Measurements from ENCODE around the gene LPIN2. TPM values are rescaled to one million over a fixed set of nuclear protein-coding genes. Genes with fewer than 3 reads are reported as not detected.

Gene LPIN2
- total RNA-seq, 3 donors from 2014 or later (not counting 1 experiment from before 2014, with no cell fraction given): 32.9 to 58.8 (median 57.1) TPM

- Histone ChIP-seq H3K4me3 (ENCODE audit: low read length) (peak overlapping the region; percentile 29), H3K9me3 (ENCODE audit: control insufficient read depth, insufficient read depth, low read length) (no peaks in the 10 kb centered on the region), H3K27ac (ENCODE audit: low read length) (peak overlapping the region; percentile 93), H3K4me1 (ENCODE audit: control insufficient read depth, insufficient read depth, low read length) (peaks cover 46% of the 10 kb centered on the region), H3K27me3 (ENCODE audit: control insufficient read depth, insufficient read depth, low read length) (no peaks in the 10 kb centered on the region), H3K36me3 (ENCODE audit: control insufficient read depth, insufficient read depth, low read length) (no peaks in the 10 kb centered on the region)
- WGBS (ENCODE audit: insufficient coverage): 8% methylated on average over 3 of the region's 6 CpGs
- Mint-ChIP-seq H3K4me1 (peaks cover 75 to 78% of the 10 kb centered on the region in 2 donors), H3K27ac (peak overlapping the region; percentile 95 to 98), H3K9me3 (no peaks in the 10 kb centered on the region), H3K36me3 (no peaks in the 10 kb centered on the region), H3K4me3 (peak overlapping the region; percentile 91), H3K27me3 (ENCODE audit: low read depth in 2 of 2) (no peaks in the 10 kb centered on the region)
- ATAC-seq: peak; percentile 64 to 74 (median 74)
- no peak for TF ChIP-seq CTCF (IDR thresholded peaks at IDR 0.05)
- peak in 1 of 2 donors; percentile 72 for DNase-seq
- intact Hi-C loops (cut with micrococcal nuclease): loop anchor here (1.0 to 5.0 kb wide), 3 partner anchors 9 to 266 kb away; partner anchors contain the start of gene MYL12A
These were observed 31.7 kb downstream of the LPIN2 start for GRCh38 chr18:2981212-2981728.

- Histone ChIP-seq H3K9me3 (ENCODE audit: control insufficient read depth, insufficient read depth, low read length) (no peaks in the 10 kb centered on the region), H3K4me3 (ENCODE audit: low read length) (peak overlapping the region; percentile 29), H3K4me1 (ENCODE audit: control insufficient read depth, insufficient read depth, low read length) (peaks cover 46% of the 10 kb centered on the region), H3K27me3 (ENCODE audit: control insufficient read depth, insufficient read depth, low read length) (no peaks in the 10 kb centered on the region), H3K36me3 (ENCODE audit: control insufficient read depth, insufficient read depth, low read length) (no peaks in the 10 kb centered on the region), H3K27ac (ENCODE audit: low read length) (peak overlapping the region; percentile 93)
- TF ChIP-seq CTCF (IDR thresholded peaks at IDR 0.05): no peak
- peak overlapping the region; percentile 91 for H3K4me3 Mint-ChIP-seq
- no peaks in the 10 kb centered on the region for H3K9me3 Mint-ChIP-seq
- peaks cover 85% of the 10 kb centered on the region in 2 donors for H3K4me1 Mint-ChIP-seq
- DNase-seq (peak; percentile 35 to 61), ATAC-seq (peak; percentile 17 to 40 (median 33))
- H3K27me3 Mint-ChIP-seq (ENCODE audit: low read depth in 2 of 2): no peaks in the 10 kb centered on the region
- WGBS (ENCODE audit: insufficient coverage): 18% methylated on average over 7 of the region's 8 CpGs
- H3K27ac Mint-ChIP-seq: peak overlapping the region; percentile 95 to 98
- intact Hi-C loops (cut with micrococcal nuclease): loop anchor here (1.0 to 5.0 kb wide), 2 partner anchors 20 to 267 kb away; partner anchors contain the start of gene MYL12A
- H3K36me3 Mint-ChIP-seq: no peaks in the 10 kb centered on the region
These were observed 32.8 kb downstream of the LPIN2 start for GRCh38 chr18:2979871-2980790.

- no peaks in the 10 kb centered on the region for H3K9me3 ChIP-seq (ENCODE audit: control insufficient read depth, insufficient read depth, low read length)
- H3K36me3 ChIP-seq (ENCODE audit: control insufficient read depth, insufficient read depth, low read length): peaks cover 4% of the 10 kb centered on the region
- H3K27me3 Mint-ChIP-seq (ENCODE audit: low read depth in 2 of 2): no peaks in the 10 kb centered on the region
- no peaks in the 10 kb centered on the region for H3K36me3 Mint-ChIP-seq
- H3K9me3 Mint-ChIP-seq: no peaks in the 10 kb centered on the region
- peaks cover 41% of the 10 kb centered on the region for H3K4me1 ChIP-seq (ENCODE audit: control insufficient read depth, insufficient read depth, low read length)
- H3K27ac ChIP-seq (ENCODE audit: low read length): peak overlapping the region; percentile 93
- DNase-seq: no peak
- H3K4me3 Mint-ChIP-seq: peak overlapping the region; percentile 91
- no peaks in the 10 kb centered on the region for H3K27me3 ChIP-seq (ENCODE audit: control insufficient read depth, insufficient read depth, low read length)
- TF ChIP-seq CTCF (IDR thresholded peaks at IDR 0.05): no peak
- ATAC-seq: no peak
- intact Hi-C loops (cut with micrococcal nuclease): no loop called here
- peaks cover 76 to 83% of the 10 kb centered on the region in 2 donors for H3K4me1 Mint-ChIP-seq
- WGBS (ENCODE audit: insufficient coverage): 96% methylated on average over 2 of the region's 3 CpGs
- H3K27ac Mint-ChIP-seq: peak overlapping the region; percentile 95 to 98
- no peak overlapping the region for H3K4me3 ChIP-seq (ENCODE audit: low read length)
These were observed 33.8 kb downstream of the LPIN2 start for GRCh38 chr18:2979129-2979528.

All from natural killer cell (primary cell).